ENCODE results near the gene KCNQ1. TPM values are rescaled to one million over a fixed set of nuclear protein-coding genes. Genes with fewer than 3 reads are reported as not detected.

KCNQ1 gene
- total RNA-seq, 1 donor from 2014 or later: 4.8 TPM

DNA sequence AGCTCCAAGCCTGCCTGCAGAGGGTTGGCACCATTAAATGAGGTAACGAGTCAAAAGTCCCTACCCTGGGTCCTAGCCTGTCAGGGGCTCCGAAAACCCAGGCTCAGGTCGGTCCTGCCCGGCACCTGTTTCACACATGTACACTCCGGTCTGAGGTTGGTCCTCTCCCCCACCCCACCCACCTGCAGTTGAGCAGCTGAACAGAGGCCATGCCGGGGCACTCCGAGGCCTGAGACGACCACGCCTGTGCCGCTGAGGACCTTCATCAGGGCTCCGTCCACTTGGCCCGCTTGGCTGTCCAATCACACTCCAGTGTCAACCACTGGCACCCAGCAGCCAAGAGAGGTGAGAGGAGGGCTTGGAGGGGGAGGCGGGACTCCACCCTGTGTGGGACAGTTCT, 42.7 kb upstream of the KCNQ1 start:
- Mint-ChIP-seq H3K4me3 (peak overlapping the region; percentile 91), H3K27me3 (no peaks in the 10 kb centered on the region), H3K4me1 (ENCODE audit: unreplicated experiment) (peaks cover 4% of the 10 kb centered on the region), H3K27ac (peak overlapping the region; percentile 95), H3K9me3 (no peaks in the 10 kb centered on the region), H3K36me3 (peaks cover 3% of the 10 kb centered on the region)
- TF ChIP-seq, protein P1, sequence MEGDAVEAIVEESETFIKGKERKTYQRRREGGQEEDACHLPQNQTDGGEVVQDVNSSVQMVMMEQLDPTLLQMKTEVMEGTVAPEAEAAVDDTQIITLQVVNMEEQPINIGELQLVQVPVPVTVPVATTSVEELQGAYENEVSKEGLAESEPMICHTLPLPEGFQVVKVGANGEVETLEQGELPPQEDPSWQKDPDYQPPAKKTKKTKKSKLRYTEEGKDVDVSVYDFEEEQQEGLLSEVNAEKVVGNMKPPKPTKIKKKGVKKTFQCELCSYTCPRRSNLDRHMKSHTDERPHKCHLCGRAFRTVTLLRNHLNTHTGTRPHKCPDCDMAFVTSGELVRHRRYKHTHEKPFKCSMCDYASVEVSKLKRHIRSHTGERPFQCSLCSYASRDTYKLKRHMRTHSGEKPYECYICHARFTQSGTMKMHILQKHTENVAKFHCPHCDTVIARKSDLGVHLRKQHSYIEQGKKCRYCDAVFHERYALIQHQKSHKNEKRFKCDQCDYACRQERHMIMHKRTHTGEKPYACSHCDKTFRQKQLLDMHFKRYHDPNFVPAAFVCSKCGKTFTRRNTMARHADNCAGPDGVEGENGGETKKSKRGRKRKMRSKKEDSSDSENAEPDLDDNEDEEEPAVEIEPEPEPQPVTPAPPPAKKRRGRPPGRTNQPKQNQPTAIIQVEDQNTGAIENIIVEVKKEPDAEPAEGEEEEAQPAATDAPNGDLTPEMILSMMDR (conservative IDR thresholded peaks at IDR 0.05): no peak
- no peak for DNase-seq (ENCODE audit: extremely low spot score, unreplicated experiment)

DNA sequence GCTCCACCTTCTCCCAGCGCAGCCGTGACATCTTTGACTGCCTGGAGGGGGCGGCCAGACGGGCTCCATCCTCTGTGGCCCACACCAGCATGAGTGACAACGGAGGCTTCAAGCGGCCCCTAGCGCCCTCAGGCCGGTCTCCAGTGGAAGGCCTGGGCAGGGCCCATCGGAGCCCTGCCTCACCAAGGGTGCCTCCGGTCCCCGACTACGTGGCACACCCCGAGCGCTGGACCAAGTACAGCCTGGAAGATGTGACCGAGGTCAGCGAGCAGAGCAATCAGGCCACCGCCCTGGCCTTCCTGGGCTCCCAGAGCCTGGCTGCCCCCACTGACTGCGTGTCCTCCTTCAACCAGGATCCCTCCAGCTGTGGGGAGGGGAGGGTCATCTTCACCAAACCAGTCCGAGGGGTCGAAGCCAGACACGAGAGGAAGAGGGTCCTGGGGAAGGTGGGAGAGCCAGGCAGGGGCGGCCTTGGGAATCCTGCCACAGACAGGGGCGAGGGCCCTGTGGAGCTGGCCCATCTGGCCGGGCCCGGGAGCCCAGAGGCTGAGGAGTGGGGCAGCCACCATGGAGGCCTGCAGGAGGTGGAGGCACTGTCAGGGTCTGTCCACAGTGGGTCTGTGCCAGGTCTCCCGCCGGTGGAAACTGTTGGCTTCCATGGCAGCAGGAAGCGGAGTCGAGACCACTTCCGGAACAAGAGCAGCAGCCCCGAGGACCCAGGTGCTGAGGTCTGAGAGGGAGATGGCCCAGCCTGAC, 41.7 kb upstream of the KCNQ1 start:
- DNase-seq (ENCODE audit: extremely low spot score, unreplicated experiment): no peak
- H3K4me3 Mint-ChIP-seq: peak overlapping the region; percentile 64
- peaks cover 3% of the 10 kb centered on the region for H3K36me3 Mint-ChIP-seq
- H3K27me3 Mint-ChIP-seq: no peaks in the 10 kb centered on the region
- TF ChIP-seq, protein P1 (conservative IDR thresholded peaks at IDR 0.05): no peak
- no peaks in the 10 kb centered on the region for H3K9me3 Mint-ChIP-seq
- H3K4me1 Mint-ChIP-seq (ENCODE audit: unreplicated experiment): peaks cover 4% of the 10 kb centered on the region
- H3K27ac Mint-ChIP-seq: no peak overlapping the region

DNA sequence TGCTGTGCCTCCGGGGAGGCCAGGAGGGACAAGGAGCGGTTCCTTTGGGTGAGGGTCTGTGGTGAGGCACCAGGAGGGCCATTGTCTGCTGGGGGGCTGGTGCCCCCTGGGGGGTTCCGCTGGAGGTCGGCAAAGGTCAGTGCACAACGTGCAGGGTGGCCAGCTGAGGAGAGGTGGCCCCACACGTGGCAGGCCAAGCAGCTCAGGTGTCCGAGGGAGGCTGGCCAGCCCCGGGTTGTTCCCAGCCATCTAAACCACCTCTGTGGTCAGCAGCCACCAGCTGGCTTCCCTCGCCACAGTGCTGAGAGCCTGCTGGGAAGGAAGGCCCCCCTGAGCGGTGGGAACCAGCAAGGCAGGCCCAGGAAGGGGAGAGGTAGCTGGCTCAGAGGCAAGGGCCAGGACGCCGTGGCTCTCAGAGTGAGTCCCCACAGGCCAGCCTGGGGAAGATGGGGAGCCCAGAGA, 40.0 kb upstream of the KCNQ1 start:
- DNase-seq (ENCODE audit: extremely low spot score, unreplicated experiment): no peak
- TF ChIP-seq, protein P1 (conservative IDR thresholded peaks at IDR 0.05): no peak
- Mint-ChIP-seq H3K4me3 (no peak overlapping the region), H3K36me3 (peaks cover 3% of the 10 kb centered on the region), H3K27ac (no peak overlapping the region), H3K4me1 (ENCODE audit: unreplicated experiment) (peaks cover 11% of the 10 kb centered on the region), H3K9me3 (no peaks in the 10 kb centered on the region), H3K27me3 (no peaks in the 10 kb centered on the region)

DNA sequence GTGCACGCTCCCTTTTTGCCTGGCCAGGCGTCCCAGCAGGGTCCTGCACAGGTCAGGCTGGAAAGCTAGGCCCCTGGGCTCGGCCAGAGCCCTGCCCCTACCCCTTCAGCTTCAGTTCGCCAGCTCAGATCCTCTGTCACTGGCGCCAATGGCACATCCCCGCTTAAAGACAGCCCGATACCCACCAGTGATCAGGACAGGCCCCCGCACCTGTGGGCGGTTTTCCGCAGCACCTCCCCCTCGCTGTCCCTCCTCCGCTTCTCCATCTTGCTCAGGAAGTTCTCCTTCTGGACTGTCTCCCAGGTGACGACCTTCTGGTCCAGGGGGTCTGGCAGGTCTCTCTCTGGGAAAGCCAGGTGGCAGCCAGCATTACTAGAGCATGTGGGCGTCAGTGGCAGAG, 38.4 kb upstream of the KCNQ1 start:
- Mint-ChIP-seq H3K27ac (no peak overlapping the region), H3K9me3 (no peaks in the 10 kb centered on the region), H3K4me3 (no peak overlapping the region), H3K36me3 (peaks cover under 1% of the 10 kb centered on the region), H3K4me1 (ENCODE audit: unreplicated experiment) (peaks cover 12% of the 10 kb centered on the region), H3K27me3 (no peaks in the 10 kb centered on the region)
- no peak for DNase-seq (ENCODE audit: extremely low spot score, unreplicated experiment)
- TF ChIP-seq, protein P1 (conservative IDR thresholded peaks at IDR 0.05): no peak

DNA sequence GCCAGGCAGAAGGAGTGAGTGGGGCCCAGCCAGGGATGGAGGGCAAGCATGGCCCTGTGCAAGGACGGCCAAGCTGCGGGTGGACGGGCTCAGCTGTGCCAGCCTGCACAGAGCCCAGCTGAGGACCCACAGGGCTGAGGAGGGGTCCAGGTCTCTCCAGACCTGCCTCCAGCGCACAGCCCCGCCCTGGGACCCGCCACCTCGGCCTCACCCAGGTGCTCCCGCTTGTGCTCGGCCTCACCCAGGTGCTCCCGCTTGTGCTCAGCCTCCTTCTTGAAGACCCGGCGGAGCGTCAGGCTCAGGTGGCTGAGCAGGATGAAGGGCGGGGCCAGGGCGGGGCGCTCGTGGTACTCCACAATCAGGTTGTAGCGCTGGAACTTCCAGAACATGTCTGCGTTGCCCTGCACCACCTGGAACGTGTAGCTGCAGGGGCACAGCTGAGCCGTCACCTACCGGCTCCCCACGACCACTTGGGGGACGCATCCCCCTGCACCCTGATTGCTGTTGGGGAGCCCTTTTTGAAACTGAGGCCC, 37.9 kb upstream of the KCNQ1 start:
- no peak for DNase-seq (ENCODE audit: extremely low spot score, unreplicated experiment)
- no peak overlapping the region for H3K4me3 Mint-ChIP-seq
- no peaks in the 10 kb centered on the region for H3K36me3 Mint-ChIP-seq
- H3K4me1 Mint-ChIP-seq (ENCODE audit: unreplicated experiment): peaks cover 10% of the 10 kb centered on the region
- TF ChIP-seq, protein P1 (conservative IDR thresholded peaks at IDR 0.05): no peak
- no peaks in the 10 kb centered on the region for H3K27me3 Mint-ChIP-seq
- no peak overlapping the region for H3K27ac Mint-ChIP-seq
- no peaks in the 10 kb centered on the region for H3K9me3 Mint-ChIP-seq

Data from type B pancreatic cell (in vitro differentiated cells).